Measurements from ENCODE around the gene TERF2IP.

Gene TERF2IP

GRCh38 chr16:75660726-75661302, 13.2 kb downstream of the TERF2IP start:
- TF ChIP-seq GATA2 (IDR thresholded peaks at IDR 0.05; ENCODE audit: low read depth, low read length) (no peak), GATA3 (IDR thresholded peaks at IDR 0.05; ENCODE audit: low read depth, low read length) (no peak)

DNA sequence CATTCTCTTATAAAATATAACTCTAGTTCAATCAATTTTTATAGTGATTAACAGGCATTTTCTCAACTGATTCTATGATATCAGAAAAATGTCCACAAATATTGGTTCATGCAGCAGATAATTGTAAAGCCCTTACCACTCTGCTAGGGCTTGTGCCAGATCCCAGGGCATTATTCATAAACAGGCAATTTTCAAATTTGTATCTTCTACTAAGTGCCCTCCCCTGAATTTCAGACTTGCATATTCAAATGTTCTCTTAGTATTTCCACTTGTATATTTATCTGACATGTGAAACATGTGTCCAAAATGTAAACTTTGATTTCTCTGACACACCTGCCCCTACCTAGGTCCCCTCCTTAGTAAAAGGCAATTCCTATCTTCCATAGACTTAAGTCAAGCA, 19.9 kb downstream of the TERF2IP start:
- TF ChIP-seq GATA3 (IDR thresholded peaks at IDR 0.05; ENCODE audit: low read depth, low read length) = no peak
- no peak for TF ChIP-seq GATA2 (IDR thresholded peaks at IDR 0.05; ENCODE audit: low read depth, low read length)

DNA sequence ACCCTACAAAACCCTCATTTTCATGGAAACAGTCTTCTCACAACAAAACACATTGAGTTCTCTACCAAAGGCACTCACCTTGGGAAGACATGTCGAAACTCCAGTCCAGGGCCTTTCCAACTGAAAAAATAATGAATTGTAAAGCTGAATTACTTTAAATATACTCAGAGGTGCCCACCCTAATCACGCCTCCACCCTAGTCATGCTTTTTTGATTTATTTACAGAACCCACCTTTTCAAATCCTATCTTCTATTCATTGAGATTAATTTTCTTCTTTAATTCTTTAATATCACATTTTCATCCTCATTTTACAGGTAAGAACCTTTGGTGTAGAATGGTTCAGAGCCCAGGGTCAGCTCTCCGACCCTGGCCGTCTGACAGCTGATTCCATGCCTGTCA, 29.3 kb downstream of the TERF2IP start, which contains the start of gene CPHXL2:
TSS of gene CPHXL2 (minus strand) at position 101 of the 400 bp plus-strand sequence. CDS start at position 91, 10 bp downstream.
- no peak for TF ChIP-seq GATA3 (IDR thresholded peaks at IDR 0.05; ENCODE audit: low read depth, low read length)
- TF ChIP-seq GATA2 (IDR thresholded peaks at IDR 0.05; ENCODE audit: low read depth, low read length) = no peak

- TF ChIP-seq GATA3 (IDR thresholded peaks at IDR 0.05; ENCODE audit: low read depth, low read length) = no peak
- no peak for TF ChIP-seq GATA2 (IDR thresholded peaks at IDR 0.05; ENCODE audit: low read depth, low read length)
Observed at GRCh38 chr16:75679366-75679765, 31.8 kb downstream of the TERF2IP start.

GRCh38 chr16:75682308-75682707, 34.7 kb downstream of the TERF2IP start:
- TF ChIP-seq GATA2 (IDR thresholded peaks at IDR 0.05; ENCODE audit: low read depth, low read length) = no peak
- TF ChIP-seq GATA3 (IDR thresholded peaks at IDR 0.05; ENCODE audit: low read depth, low read length) = no peak

DNA sequence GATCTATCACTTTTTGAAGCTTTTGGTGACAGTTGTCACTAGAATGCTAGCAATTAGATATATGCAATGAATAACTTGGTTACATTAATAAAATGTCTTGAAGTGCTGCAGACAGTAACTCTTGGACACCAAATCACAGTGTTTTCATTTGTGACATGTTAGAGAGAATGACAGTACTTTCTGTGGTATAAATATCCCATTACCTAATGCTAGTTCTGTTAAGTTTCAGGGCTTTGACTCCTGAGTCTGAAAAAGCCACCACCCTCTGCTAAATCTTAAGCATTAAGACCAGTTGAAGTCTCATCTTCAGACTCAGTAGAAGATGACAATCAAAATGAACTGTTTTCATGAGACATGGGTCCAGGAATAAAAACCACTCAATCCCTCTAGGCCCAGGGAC, 39.8 kb downstream of the TERF2IP start:
- no peak for TF ChIP-seq GATA3 (IDR thresholded peaks at IDR 0.05; ENCODE audit: low read depth, low read length)
- TF ChIP-seq GATA2 (IDR thresholded peaks at IDR 0.05; ENCODE audit: low read depth, low read length) = no peak

DNA sequence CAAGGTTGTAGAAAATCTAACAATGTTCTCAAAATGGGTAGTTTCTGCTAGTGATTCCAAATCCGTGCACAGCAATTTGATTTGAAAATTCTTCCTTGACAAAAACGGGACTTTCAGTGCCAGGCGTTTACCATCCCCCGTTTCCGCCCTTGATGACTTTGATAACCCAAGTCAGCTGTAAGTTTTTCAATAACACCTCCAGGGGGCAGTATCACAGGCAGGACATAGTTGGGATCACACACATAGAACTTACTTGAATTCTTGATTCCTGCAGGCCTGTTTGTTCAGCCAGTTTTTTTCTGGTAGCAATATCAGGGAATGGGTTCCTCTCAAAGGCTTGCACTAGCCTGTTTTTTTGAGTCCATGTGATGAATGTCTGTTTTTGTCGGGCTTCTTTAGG, 48.1 kb downstream of the TERF2IP start:
- no peak for TF ChIP-seq GATA2 (IDR thresholded peaks at IDR 0.05; ENCODE audit: low read depth, low read length)

DNA sequence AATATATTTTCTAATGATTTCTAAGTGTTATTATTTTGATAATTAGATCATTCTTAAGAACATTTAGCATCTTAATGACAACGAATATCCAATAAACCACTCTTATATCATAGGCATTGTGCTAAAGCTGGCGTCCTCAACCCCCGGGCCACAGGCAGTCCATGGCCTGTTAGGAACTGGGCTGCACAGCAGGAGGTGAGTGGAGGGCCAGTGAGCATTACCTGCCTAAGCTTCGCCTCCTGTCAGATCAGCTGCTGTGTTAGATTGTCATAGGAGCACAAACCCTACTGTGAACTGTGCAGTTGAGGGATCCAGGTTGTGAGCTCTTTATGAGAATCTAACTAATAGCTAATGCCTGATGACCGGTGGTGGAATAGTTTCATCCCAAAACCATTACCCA, 50.0 kb downstream of the TERF2IP start:
- no peak for TF ChIP-seq GATA2 (IDR thresholded peaks at IDR 0.05; ENCODE audit: low read depth, low read length)
- no peak for TF ChIP-seq GATA3 (IDR thresholded peaks at IDR 0.05; ENCODE audit: low read depth, low read length)

- TF ChIP-seq GATA2 (IDR thresholded peaks at IDR 0.05; ENCODE audit: low read depth, low read length) (no peak), GATA3 (IDR thresholded peaks at IDR 0.05; ENCODE audit: low read depth, low read length) (no peak)
Observed at GRCh38 chr16:75701361-75701760, 53.8 kb downstream of the TERF2IP start, which contains the start of gene DUXB. TSS of gene DUXB (minus strand) at chr16:75701461. CDS start at chr16:75701418, 43 bp downstream.

DNA sequence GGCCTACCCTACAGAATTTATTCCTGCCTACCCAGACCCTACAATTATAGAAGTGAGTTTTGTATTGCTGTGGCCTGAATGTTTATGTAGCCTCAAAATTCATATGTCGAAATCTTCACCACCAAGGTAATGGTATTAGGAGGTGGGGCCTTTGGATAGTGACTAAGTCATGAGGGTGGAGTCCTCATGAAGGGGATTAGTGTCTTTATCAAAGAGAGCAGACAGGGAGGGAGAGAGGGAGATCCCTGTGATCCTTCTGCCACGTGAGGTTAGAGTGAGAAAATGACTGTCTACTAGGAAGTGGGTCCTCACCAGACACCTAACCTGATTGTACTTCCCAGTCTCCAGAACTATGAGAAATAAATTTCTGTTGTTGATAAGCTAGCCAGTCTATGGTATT, 54.7 kb downstream of the TERF2IP start:
- TF ChIP-seq GATA3 (IDR thresholded peaks at IDR 0.05; ENCODE audit: low read depth, low read length) (no peak), GATA2 (IDR thresholded peaks at IDR 0.05; ENCODE audit: low read depth, low read length) (no peak)

DNA sequence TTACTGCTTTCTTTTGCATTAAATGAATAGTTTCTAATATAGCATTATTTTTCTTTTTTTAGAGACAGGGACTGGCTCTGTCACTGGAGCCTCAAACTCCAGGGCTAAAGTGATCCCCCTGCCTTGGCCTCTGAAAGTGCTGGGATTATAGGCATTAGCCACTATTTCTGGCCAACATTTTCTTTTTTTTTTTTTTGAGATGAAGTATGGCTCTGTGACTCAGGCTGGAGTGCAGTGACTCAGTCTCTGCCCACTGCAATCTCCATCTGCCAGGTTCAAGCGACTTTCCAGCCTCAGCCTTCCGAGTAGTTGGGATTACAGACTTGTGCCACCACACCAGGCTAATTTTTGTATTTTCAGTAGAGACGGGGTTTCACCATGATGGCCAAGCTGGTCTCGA, 55.7 kb downstream of the TERF2IP start:
- TF ChIP-seq GATA2 (IDR thresholded peaks at IDR 0.05; ENCODE audit: low read depth, low read length) (no peak), GATA3 (IDR thresholded peaks at IDR 0.05; ENCODE audit: low read depth, low read length) (no peak)

Measured in SH-SY5Y (cell line).